Ascending aorta (tissue), 2 donors: ENCODE measurements around the gene MYBPC1. TPM values are rescaled to one million over a fixed set of nuclear protein-coding genes. Genes with fewer than 3 reads are reported as not detected.

Experiments used
- DNase-seq, 2 donors: peaks; one replicate each; pipeline ENCODE4 v3.0.0-alpha.2; 2019; ENCODE audit warnings: low spot score in 2 of 2
- H3K27ac ChIP-seq, 2 donors: fragments of 200-600 bp; sonication (generic); one replicate each; pipeline ENCODE4 v1.5.1; 2016 to 2017; ENCODE audit warnings: mild to moderate bottlenecking in 1 of 2
- H3K27me3 ChIP-seq: fragments of 200-600 bp; sonication (generic); one replicate; pipeline ENCODE4 v1.5.1; 2017
- H3K36me3 ChIP-seq, 2 donors: fragments of 200-600 bp; sonication (generic); one replicate each; pipeline ENCODE4 v1.5.1; 2016
- H3K4me1 ChIP-seq, 2 donors: fragments of 200-600 bp; sonication (generic); one replicate each; pipeline ENCODE4 v1.5.1; 2016 to 2017; ENCODE audit warnings: mild to moderate bottlenecking in 1 of 2
- H3K4me3 ChIP-seq, 2 donors: fragments of 200-600 bp; sonication (generic); one replicate each; pipeline ENCODE4 v1.5.1; 2016 to 2017; ENCODE audit warnings: mild to moderate bottlenecking in 1 of 2
- H3K9me3 ChIP-seq, 2 donors: fragments of 200-600 bp; sonication (generic); one replicate each; pipeline ENCODE4 v1.5.1; 2016
- intact Hi-C: fragments of 100-400 bp; cut with DNase I; formaldehyde crosslinking; loops from one replicate; pipeline ENCODE4 v1.15.1; 2023
- total RNA-seq: library from RNA; depleted of rRNA; stranded (reverse); fragments of >200 nt; gene quantifications from one replicate; pipeline ENCODE4 v1.1.0, GENCODE V29; 2016
- TF ChIP-seq, protein P1 (sequence below), 3 experiments: fragments of 200-600 bp in 2 of 3; fragments of 450-650 bp in 1 of 3; sonication (generic) in 2 of 3; IDR thresholded peaks; one replicate each; pipeline ENCODE4 v1.5.1; 2016 to 2019; ENCODE audit warnings: antibody characterized with exemption in 3 of 3, mild to moderate bottlenecking in 1 of 3, moderate library complexity in 1 of 3

Gene MYBPC1
- total RNA-seq, 1 donor from 2014 or later = not detected

DNA sequence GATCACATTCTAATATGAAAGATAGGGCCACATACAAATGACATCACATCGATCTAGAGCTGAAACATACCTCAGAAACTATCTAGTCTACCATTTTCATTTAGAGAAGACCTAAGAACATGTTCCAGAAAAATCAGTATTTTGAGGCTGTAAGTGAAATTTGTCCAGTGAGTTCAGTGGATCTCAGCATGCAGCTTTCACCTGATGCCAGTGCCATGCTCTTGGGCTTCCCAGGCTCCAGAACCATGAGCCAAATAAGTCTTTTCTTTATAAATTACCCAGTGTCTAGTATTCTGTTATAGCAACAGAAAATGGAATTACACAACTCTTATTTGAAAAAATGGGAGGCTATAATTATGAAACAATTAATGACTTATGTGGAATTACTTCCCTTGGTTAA is 111.6 kb downstream of the MYBPC1 start:
- Histone ChIP-seq H3K36me3 (no peaks in the 10 kb centered on the region), H3K27me3 (no peaks in the 10 kb centered on the region), H3K4me3 (no peak overlapping the region), H3K27ac (no peak overlapping the region), H3K4me1 (peaks cover 0 to 1% of the 10 kb centered on the region in 2 donors), H3K9me3 (no peaks in the 10 kb centered on the region)
- TF ChIP-seq, protein P1, sequence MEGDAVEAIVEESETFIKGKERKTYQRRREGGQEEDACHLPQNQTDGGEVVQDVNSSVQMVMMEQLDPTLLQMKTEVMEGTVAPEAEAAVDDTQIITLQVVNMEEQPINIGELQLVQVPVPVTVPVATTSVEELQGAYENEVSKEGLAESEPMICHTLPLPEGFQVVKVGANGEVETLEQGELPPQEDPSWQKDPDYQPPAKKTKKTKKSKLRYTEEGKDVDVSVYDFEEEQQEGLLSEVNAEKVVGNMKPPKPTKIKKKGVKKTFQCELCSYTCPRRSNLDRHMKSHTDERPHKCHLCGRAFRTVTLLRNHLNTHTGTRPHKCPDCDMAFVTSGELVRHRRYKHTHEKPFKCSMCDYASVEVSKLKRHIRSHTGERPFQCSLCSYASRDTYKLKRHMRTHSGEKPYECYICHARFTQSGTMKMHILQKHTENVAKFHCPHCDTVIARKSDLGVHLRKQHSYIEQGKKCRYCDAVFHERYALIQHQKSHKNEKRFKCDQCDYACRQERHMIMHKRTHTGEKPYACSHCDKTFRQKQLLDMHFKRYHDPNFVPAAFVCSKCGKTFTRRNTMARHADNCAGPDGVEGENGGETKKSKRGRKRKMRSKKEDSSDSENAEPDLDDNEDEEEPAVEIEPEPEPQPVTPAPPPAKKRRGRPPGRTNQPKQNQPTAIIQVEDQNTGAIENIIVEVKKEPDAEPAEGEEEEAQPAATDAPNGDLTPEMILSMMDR (IDR thresholded peaks at IDR 0.05) = no peak
- intact Hi-C loops = no loop called here
- no peak for DNase-seq

DNA sequence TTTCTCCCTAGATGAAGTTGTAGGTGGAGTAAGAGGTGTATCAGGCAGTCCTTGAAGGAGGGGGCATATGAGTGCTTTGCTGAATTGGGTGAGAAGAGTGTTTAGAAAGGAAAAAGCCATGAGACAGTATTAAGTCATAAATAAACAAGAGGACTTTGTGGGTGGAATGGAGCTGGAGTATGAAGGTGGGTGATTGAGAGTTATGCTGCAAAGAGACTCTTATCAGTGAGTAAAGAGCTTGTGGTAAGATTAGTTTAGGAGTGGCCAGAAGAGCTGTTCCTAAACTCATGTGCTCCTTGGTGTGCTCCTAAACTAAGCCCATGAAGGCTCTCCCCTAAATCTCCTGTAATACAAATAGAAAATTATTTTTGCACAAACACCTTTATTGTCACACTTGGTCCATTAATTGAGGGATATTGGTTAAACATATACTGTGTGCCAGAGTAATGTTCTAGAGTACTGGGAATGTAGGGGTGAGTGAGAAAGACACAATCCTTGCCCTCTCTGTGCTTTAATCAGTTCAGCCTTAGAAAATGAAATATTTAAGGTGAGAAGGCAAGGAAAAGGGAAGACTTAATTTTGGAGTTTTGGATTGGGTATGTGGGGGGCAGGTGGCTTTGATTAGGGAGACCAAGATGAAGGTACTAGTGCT is 112.5 kb downstream of the MYBPC1 start:
- Histone ChIP-seq H3K4me3 (no peak overlapping the region), H3K27me3 (no peaks in the 10 kb centered on the region), H3K36me3 (no peaks in the 10 kb centered on the region), H3K9me3 (no peaks in the 10 kb centered on the region), H3K27ac (no peak overlapping the region), H3K4me1 (no peaks in the 10 kb centered on the region)
- no peak for DNase-seq
- intact Hi-C loops = no loop called here
- TF ChIP-seq, protein P1 (IDR thresholded peaks at IDR 0.05) = no peak

DNA sequence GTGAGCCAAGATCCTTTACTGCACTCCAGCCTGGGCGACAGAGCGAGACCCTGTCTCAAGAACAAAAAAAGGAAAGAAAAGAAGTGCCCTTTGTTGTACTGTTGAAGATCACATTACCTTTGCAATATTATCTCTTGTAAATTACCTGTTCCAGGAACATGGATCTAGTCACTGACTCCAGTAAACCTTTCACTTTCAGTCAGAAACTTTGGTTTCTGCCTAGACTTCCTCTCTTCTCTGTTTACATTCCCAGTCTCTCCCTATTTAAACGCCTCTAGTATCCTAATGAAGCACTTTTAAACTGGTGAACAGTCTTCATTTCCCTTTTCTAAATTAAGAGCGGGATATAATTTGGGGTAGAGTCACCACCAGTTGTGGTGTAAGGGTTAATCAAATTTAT is 115.5 kb downstream of the MYBPC1 start:
- no peak for DNase-seq
- H3K4me3 ChIP-seq = no peak overlapping the region
- intact Hi-C loops = no loop called here
- TF ChIP-seq, protein P1 (IDR thresholded peaks at IDR 0.05) = no peak
- H3K27me3 ChIP-seq = no peaks in the 10 kb centered on the region
- H3K27ac ChIP-seq = no peak overlapping the region
- H3K36me3 ChIP-seq = peaks cover 0 to 3% of the 10 kb centered on the region in 2 donors
- H3K9me3 ChIP-seq = no peaks in the 10 kb centered on the region
- H3K4me1 ChIP-seq = peaks cover 0 to 3% of the 10 kb centered on the region in 2 donors

DNA sequence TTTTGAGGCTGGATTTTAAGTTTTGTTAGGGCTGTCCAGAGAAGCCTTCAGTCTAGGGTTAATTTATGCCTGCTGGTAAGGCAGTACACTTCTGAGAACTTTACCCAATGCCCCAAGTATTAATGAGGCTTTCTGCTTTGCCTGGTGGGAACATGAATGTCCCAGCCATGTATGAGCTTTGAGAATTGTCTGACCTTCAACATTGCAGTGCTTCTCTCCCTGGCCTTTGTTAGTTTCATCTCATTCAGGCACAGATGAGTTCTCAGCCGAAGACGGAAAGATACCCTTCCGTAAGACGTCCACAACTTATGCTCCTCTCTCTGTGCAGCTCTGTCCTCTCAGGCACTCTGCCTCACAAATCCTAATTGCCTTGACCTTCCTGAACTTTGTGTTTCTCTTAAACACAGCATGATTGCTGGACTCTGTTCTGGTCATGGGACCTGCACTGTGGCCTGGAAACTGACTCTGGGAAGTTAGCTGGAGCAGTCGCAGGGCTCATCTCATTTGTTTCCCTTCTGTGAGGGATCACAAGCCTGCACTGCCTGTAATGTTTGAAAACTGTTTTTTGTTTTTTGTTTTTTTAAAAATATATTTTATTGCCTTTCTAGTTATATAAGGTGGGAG is 118.4 kb downstream of the MYBPC1 start:
- Histone ChIP-seq H3K9me3 (no peaks in the 10 kb centered on the region), H3K36me3 (peaks cover 0 to 10% of the 10 kb centered on the region in 2 donors), H3K27me3 (no peaks in the 10 kb centered on the region), H3K27ac (no peak overlapping the region), H3K4me1 (peaks cover 0 to 3% of the 10 kb centered on the region in 2 donors), H3K4me3 (no peak overlapping the region)
- intact Hi-C loops = no loop called here
- TF ChIP-seq, protein P1 (IDR thresholded peaks at IDR 0.05) = no peak
- no peak for DNase-seq

DNA sequence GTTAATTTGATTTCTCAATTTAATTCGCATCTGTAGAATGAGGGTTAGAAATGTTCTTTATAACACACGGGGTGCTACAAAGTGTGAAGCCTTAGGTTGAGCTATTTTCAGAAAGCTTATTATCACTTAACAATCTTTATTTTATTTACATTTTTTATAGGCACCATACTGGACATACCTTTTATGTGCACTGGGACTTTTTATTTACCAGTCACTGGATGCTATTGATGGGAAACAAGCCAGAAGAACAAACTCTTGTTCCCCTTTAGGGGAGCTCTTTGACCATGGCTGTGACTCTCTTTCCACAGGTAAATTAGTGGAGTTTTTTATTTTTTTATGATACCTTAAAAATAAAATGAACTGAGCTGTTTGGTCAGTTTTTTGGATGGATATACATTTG is 119.2 kb downstream of the MYBPC1 start:
- Histone ChIP-seq H3K36me3 (peaks cover 0 to 10% of the 10 kb centered on the region in 2 donors), H3K4me3 (no peak overlapping the region), H3K9me3 (no peaks in the 10 kb centered on the region), H3K27me3 (no peaks in the 10 kb centered on the region), H3K27ac (no peak overlapping the region), H3K4me1 (peaks cover 0 to 3% of the 10 kb centered on the region in 2 donors)
- intact Hi-C loops = no loop called here
- TF ChIP-seq, protein P1 (IDR thresholded peaks at IDR 0.05) = no peak
- DNase-seq = no peak
